Parathyroid adenoma (tissue), 2 donors: Measurements from ENCODE around the gene MINDY4.
A peak's percentile ranks its signal among the peaks of the same experiment; 100 is the strongest.

ENCODE experiments used
- H2AFZ ChIP-seq: fragments of 300-600 bp; sonication (generic); one replicate; pipeline ENCODE4 v1.7.0; 2017; ENCODE audit warnings: antibody characterized with exemption, mild to moderate bottlenecking
- H3K27ac ChIP-seq: fragments of 300-600 bp; sonication (generic); one replicate; pipeline ENCODE4 v1.7.0; 2017
- H3K27me3 ChIP-seq: fragments of 300-600 bp; sonication (generic); one replicate; pipeline ENCODE4 v1.7.0; 2017; ENCODE audit warnings: low read length; ENCODE audit not compliant: control insufficient read depth, insufficient read depth
- H3K36me3 ChIP-seq: fragments of 300-600 bp; sonication (generic); one replicate; pipeline ENCODE4 v1.7.0; 2017; ENCODE audit warnings: low read length; ENCODE audit not compliant: control insufficient read depth, insufficient read depth
- H3K4me1 ChIP-seq: fragments of 300-600 bp; sonication (generic); one replicate; pipeline ENCODE4 v1.7.0; 2017; ENCODE audit warnings: control low read depth
- H3K4me2 ChIP-seq: fragments of 300-600 bp; sonication (generic); one replicate; pipeline ENCODE4 v1.7.0; 2017; ENCODE audit warnings: low read length
- H3K4me3 ChIP-seq: fragments of 300-600 bp; sonication (generic); one replicate; pipeline ENCODE4 v1.7.0; 2017; ENCODE audit warnings: low read depth, low read length
- H3K79me2 ChIP-seq: fragments of 300-600 bp; sonication (generic); one replicate; pipeline ENCODE4 v1.7.0; 2017; ENCODE audit warnings: control low read depth
- H3K9ac ChIP-seq: fragments of 300-600 bp; sonication (generic); one replicate; pipeline ENCODE4 v1.7.0; 2017; ENCODE audit warnings: mild to moderate bottlenecking
- H3K9me3 ChIP-seq: fragments of 300-600 bp; sonication (generic); one replicate; pipeline ENCODE4 v1.7.0; 2017; ENCODE audit warnings: low read length; ENCODE audit not compliant: control insufficient read depth
- TF ChIP-seq, protein P1 (sequence below): fragments of 300-600 bp; sonication (generic); IDR thresholded peaks from one replicate; pipeline ENCODE4 v1.7.0; 2017; ENCODE audit warnings: antibody characterized with exemption, mild to moderate bottlenecking
- donor health status: primary hyperparathyroidism.

Gene MINDY4

DNA sequence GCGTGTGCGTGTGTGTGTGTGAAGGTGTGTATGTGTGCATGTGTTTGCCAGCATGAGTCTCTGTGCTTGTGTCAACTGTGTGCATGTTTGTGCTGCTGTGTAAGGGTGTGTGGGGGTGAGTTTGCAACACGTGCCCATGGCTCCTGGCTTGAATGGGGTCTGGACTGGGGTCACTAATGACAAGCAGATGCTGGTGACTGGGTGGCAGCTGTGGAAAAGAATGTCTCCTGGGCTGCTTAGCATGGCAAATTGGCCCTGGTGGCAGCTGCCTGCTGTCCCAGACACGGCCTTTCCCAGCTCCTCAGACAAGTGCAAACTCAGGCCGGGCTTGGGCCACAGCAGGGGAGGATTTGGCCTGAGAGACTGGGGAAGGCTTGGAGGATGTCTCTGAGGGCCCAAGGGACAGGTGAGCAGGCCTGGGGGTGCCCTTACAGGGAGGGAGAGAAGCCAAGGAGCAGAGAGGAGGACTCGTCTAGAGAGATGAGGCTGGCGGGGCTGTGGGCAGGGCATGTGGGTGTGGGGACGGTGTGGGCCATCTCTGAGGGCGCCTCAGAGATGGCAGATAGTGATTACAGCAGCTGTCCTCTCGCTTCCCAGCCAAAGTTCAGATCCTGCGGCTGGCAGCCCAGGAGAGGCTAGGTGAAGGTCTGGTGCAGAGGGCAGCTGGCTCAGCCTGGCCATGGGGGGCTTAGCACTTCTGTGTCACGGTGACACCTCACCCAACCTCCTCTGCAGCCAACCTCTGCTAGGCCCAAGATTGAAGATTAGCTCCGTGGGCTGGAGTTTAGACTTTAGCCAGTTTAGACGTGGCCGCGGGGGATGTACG lies 142.0 kb downstream of the MINDY4 start:
- peak overlapping the region; percentile 26 for H3K4me2 ChIP-seq
- H3K27me3 ChIP-seq: no peaks in the 10 kb centered on the region
- no peaks in the 10 kb centered on the region for H3K79me2 ChIP-seq
- no peaks in the 10 kb centered on the region for H3K36me3 ChIP-seq
- peaks cover 5% of the 10 kb centered on the region for H3K4me1 ChIP-seq
- H3K9me3 ChIP-seq: no peaks in the 10 kb centered on the region
- no peak overlapping the region for H3K9ac ChIP-seq
- no peak overlapping the region for H3K27ac ChIP-seq
- H3K4me3 ChIP-seq: peak overlapping the region; percentile 18
- TF ChIP-seq, protein P1, sequence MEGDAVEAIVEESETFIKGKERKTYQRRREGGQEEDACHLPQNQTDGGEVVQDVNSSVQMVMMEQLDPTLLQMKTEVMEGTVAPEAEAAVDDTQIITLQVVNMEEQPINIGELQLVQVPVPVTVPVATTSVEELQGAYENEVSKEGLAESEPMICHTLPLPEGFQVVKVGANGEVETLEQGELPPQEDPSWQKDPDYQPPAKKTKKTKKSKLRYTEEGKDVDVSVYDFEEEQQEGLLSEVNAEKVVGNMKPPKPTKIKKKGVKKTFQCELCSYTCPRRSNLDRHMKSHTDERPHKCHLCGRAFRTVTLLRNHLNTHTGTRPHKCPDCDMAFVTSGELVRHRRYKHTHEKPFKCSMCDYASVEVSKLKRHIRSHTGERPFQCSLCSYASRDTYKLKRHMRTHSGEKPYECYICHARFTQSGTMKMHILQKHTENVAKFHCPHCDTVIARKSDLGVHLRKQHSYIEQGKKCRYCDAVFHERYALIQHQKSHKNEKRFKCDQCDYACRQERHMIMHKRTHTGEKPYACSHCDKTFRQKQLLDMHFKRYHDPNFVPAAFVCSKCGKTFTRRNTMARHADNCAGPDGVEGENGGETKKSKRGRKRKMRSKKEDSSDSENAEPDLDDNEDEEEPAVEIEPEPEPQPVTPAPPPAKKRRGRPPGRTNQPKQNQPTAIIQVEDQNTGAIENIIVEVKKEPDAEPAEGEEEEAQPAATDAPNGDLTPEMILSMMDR: no peak
- H2AFZ ChIP-seq: peak overlapping the region; percentile 56

DNA sequence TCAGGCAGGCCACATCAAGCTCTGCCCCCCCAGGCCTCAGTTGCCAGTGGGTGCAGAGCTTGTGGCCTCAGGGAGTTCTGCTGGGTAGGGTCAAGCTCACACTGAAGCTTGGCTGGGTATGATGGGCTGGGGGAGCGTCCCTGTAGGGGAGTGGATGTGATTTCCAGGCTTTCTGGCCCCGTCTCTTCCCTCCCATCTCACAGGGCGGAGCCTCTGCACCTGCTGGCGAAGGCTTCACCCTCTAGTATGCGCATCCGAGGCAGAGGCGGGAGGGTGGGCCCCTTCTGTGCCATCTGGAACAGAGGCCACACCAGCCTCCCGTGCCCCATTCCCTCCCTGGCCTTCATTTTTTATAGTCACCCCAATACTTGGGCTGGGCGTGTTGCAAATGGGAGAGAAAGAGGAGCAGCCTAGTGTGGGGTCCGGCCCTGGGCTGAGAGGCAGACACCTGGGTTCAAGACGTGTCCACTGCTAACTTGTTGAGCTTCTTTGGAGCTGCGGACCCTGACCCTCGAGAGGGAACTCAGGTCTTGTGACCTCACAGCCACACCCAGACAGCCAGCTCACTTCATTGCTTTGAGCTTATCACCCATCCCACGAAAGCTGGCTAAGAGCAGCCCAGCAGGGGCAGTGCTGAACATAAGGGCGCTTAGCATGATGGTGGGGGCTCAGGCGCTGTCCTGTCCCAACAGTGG lies 142.8 kb downstream of the MINDY4 start:
- H3K4me1 ChIP-seq: peaks cover 5% of the 10 kb centered on the region
- H3K27me3 ChIP-seq: no peaks in the 10 kb centered on the region
- peak overlapping the region; percentile 18 for H3K4me3 ChIP-seq
- no peak overlapping the region for H3K4me2 ChIP-seq
- no peaks in the 10 kb centered on the region for H3K9me3 ChIP-seq
- H3K27ac ChIP-seq: no peak overlapping the region
- no peak overlapping the region for H3K9ac ChIP-seq
- TF ChIP-seq, protein P1: no peak
- H2AFZ ChIP-seq: no peak overlapping the region
- no peaks in the 10 kb centered on the region for H3K79me2 ChIP-seq
- H3K36me3 ChIP-seq: no peaks in the 10 kb centered on the region

DNA sequence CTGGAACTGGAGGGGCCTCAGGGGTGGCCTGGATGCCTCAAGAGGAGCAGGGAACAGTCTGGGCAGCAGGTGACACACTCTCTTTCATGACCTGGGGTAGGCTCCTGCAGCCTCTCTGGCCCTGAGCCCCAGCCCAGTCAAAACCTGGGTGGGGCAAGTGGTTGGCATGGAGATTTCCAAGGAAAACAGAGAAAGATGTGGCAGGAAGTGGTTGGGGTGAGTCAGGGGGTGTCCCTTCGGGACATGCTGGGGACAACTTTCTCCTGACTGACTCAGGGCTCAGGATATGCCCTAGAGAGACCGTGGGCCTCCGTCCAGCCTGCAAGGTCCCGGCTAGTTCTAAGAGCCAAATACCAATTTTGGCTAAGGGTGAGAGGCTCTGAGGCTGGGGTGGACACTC lies 143.4 kb downstream of the MINDY4 start:
- no peak overlapping the region for H3K27ac ChIP-seq
- no peak overlapping the region for H3K4me2 ChIP-seq
- TF ChIP-seq, protein P1: no peak
- H3K36me3 ChIP-seq: no peaks in the 10 kb centered on the region
- H2AFZ ChIP-seq: no peak overlapping the region
- peaks cover 5% of the 10 kb centered on the region for H3K4me1 ChIP-seq
- no peaks in the 10 kb centered on the region for H3K79me2 ChIP-seq
- H3K9me3 ChIP-seq: no peaks in the 10 kb centered on the region
- no peak overlapping the region for H3K4me3 ChIP-seq
- no peaks in the 10 kb centered on the region for H3K27me3 ChIP-seq
- H3K9ac ChIP-seq: no peak overlapping the region

DNA sequence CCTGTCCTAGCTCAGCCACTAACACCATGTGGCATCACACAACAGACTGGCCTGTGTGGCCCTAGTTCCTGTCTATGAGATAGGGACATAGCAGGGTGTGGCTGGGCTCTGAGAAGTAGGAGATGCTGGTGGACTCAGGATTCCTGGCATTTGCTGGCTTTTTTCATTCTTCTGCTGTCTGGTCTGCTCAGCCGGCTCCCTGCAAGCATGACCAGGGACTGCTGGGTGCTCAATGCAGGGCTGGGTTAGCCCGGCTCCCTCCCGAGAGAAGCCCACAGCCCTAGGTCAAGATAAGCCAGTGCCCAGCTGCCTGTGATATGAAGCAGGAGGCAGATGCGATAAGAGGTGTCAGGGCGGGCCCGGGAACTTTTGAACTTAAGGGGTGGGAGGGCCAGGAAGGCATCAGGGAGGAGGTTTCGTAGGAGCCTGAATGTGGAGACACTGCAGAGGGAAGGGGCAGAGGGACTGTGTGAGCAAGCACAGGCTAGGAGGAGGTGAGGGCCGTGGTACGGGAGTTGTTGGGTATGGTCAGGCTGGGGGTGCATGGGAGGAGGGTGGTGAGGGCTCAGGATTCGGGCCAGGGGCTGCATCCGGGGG lies 143.9 kb downstream of the MINDY4 start:
- Histone ChIP-seq H3K4me1 (peaks cover 5% of the 10 kb centered on the region), H3K4me2 (no peak overlapping the region), H3K79me2 (no peaks in the 10 kb centered on the region), H3K9ac (no peak overlapping the region), H3K36me3 (no peaks in the 10 kb centered on the region), H3K27me3 (no peaks in the 10 kb centered on the region), H3K9me3 (no peaks in the 10 kb centered on the region), H2AFZ (no peak overlapping the region), H3K4me3 (peak overlapping the region; percentile 22), H3K27ac (no peak overlapping the region)
- TF ChIP-seq, protein P1: no peak
